Activated T-helper 1 cell treated with anti-CD3 and anti-CD28 coated beads, Interleukin-2, amount 50 U/mL, for 16 hours (primary cell): ENCODE results near the gene FBXO4.
"Not testable (repeated sequence)": the region's sequence is repeated elsewhere in the genome, so short reads cannot be mapped to it uniquely, and the experiment has no call there.

Source experiments
- DNase-seq, 2 donors: peaks; one replicate each; pipeline ENCODE4 v3.0.0-alpha.2; 2020; ENCODE audit warnings: low read depth in 1 of 2, low spot score in 1 of 2

FBXO4 gene

GRCh38 chr5:41980870-41981269 is 55.8 kb downstream of the FBXO4 start:
- no peak for DNase-seq

DNA sequence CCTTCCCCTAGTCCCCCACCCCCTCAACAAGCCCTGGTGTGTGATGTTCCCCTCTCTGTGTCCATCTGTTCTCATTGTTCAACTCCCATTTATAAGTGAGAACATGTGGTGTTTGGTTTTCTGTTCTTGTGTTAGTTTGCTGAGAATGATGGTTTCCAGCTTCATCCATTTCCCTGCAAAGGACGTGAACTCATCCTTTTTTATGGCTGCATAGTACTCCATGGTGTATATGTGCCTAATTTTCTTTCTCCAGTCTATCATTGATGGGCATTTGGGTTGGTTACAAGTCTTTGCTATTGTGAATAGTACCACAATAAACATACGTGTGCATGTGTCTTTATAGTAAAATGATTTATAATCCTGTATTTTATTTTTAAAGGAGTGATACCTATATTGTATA is 57.8 kb downstream of the FBXO4 start:
- not testable (repeated sequence) for DNase-seq

- DNase-seq = no peak
Measured at GRCh38 chr5:41983284-41983683, 58.2 kb downstream of the FBXO4 start.

GRCh38 chr5:41985945-41986695 is 61.0 kb downstream of the FBXO4 start:
- DNase-seq = no peak
